ENCODE data around the gene STIL.
"Not testable (repeated sequence)": the region's sequence is repeated elsewhere in the genome, so short reads cannot be mapped to it uniquely, and the experiment has no call there.

The STIL gene

DNA sequence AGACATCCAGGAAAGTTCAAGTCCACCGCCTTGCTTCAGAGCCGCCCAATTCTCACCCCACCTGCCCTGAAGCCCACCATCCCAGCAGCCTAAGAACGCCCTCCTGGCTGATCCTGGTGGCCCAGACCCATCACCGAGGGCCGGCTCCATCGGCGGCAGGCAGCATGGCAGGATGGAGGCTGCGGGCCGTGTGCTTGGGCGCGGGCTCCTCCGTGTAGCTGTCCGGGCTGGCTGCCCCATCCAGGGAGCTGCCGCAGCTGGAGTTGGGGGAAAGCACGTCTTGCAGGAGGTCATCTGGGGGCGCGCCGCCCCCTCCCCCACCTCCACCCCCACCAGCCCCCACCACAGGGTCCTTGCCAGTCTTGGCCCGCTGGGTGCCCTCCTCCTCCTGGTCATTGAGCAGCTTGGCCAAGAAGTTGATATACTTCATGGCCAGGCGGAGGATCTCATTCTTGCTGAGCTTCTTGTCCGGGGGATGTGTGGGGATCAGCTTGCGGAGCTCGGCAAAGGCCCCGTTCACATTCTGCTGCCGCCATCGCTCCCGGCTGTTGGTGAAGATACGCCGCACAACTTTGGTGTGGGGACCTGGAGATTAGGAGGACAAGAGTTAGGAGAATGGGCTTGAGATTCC is 94.2 kb downstream of the STIL start:
- no peak for DNase-seq (ENCODE audit: low read depth)

DNA sequence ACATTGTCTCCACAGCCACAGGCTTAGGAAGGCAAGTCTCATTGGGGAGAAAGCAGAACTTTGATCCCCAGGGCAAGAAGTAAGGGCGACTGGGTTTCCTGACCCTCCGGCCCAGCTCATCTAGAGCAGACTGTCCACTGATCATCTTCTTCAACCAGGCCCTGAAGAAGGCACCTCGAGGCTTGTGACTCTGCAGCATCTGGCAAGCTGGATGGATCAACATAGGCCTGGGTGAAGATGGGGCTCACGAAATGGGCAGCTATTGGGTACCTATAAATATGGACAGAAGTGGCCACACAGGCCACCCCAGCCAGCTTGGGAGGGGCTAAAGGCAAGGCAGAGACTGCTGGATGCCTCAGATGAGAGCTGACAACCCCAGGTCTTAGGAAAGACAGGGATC is 94.9 kb downstream of the STIL start:
- DNase-seq (ENCODE audit: low read depth): no peak

DNA sequence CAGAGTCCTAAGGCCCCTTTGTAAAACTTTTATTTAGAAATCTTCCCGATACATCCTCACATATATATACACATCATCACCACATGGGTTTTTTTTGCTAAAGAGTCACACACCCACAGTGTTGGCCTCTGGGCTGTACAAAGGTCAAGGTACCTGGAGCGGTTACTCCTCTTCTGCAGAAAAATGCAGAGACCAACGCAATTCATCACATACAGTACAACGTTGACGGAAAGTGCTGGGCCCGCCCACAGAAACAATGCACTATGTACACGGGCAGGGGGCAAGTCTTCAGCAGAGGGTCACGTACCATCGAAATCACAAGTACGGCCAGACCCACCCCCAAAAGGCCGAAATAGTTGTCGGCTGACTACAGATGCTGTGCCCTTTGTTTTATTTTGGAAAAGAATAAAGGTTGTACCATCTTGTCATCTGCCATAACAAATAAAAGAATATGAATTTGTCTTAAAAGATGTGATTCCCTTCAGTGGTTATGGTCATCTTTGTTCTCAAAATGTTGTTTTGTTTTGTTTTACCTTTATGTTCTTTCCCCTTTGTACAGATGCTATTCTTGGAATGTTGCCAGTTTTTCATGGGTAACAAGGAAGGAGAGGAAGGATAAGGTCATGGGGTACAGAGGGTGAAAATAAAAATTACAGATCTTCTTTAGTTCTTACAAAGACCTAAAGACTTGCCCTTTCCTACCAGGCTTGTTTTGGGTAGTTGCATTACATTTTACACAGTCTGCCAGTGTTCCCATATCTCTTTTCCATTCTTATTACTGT is 97.5 kb downstream of the STIL start:
- DNase-seq (ENCODE audit: low read depth): no peak

DNA sequence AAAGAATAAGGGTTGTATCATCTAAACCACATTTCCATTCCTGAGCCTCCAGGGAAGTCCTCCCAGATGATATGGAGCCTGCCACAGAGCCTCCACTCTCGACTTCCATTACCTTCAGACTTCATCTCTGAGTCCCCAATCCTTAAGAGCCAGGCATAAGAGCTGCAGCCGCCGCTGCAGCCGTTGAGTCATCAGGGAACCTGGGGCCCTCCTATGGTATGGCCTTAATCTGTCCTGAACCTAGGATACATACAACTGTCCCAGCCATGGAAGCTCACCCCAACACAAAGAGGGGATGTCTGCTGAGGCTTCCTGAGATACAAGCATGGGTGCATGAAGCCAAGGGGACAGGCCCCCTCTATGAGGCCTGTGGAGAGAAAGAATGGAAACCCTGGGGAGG is 98.2 kb downstream of the STIL start:
- no peak for DNase-seq (ENCODE audit: low read depth)

DNA sequence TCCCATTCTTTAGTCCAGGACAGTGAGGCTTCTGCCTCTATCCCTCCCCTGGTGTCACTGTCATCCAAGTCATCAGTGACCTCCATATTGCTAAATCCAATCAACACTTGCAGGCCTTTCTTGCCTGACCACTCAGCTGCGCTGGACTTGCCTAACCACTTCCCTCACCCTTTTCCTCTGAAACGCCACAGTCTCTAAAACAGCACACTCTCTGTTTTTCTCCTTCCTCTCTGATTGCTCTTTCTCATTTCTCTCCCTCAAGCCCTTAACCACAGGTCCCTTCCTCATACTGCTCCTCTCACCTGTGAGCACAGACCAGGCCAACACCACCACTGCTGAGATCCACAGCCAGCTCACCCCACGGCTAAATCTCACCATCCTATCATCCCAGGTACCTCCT is 99.4 kb downstream of the STIL start:
- DNase-seq (ENCODE audit: low read depth): no peak

DNA sequence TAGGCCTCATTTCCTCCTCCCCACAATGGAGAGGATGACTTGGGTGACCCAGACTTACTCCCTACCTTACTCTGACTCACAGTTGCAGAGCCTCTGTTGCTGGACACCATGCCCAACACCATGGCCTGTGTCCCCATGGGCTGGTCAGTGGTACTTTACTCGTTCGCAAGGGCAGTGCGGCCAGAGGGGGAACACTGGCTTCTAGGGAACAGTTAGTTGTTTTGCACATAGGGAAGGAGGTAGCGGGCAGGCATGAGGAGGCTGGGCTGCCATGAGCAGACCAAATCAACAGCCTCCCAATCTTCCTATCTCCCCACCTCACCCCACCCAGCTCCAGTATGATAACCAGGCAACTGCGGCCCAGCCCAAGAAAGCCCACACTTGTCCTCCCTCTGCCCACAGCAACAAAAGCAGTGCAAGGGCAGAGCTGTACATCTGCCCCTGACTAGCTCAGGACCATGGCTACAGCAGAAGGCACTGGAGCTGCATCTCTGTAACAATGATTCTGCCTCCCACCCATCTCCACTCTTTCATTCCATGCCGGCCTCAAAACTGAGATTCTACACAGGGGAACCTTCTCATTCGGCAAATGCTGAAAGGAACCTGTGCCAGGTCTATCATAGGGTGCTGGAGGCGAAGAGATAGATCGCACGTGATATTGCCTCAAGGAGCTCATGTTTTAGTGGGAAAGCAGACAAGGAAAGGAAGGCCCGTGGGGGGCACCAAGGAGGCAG is 100.5 kb downstream of the STIL start:
- no peak for DNase-seq (ENCODE audit: low read depth)

DNA sequence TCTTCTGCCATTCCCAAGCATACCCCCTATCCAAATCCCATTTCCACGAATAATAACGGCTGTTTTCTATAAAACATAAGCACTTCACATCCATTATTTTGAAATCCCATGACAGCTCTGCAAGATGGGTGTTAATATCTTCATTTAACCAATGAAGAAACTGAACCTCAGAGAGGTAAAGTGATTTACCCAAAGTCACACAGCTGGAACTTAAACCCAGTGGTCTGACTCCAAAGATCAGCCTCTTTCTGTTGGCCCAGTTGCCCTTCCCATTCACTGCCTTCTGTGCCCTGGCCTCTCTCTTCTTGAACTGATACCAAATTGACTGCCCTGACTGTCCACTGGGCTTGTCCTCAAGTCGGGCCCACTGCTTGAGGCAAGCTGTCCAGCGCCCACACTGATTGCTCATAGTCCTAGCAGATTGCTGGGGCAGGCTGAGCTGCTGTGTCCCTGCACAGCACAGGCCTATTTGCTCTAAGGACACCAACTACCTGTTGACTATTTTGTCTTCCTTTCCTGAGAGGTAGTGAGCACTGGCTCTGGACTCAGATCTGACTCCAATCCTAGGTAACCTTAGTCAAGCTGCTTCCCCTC is 101.2 kb downstream of the STIL start:
- no peak for DNase-seq (ENCODE audit: low read depth)

DNA sequence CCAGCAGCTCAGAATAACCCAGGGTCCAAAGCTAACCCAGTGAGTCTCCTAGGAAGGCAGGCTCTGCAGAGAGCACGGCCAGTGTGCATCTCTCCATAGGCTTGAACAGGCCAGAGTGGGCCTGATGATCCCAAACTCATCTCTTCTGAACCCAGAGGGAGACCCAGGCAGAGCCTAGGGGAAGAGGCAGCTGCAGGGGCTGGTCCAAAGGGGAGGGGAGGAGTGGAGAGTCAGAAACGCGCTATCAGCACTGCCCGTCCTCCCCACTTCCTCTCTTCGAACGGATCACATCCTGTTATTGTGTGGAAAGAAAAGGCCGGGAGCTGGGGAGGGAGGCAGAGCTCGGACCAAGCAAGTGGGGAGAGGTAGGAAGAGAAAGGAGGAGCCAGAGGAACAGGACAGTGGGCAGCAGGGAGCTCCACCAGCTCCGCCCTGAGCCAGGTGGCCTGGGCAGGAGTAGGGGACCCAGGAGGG is 102.1 kb downstream of the STIL start:
- no peak for DNase-seq (ENCODE audit: low read depth)

DNA sequence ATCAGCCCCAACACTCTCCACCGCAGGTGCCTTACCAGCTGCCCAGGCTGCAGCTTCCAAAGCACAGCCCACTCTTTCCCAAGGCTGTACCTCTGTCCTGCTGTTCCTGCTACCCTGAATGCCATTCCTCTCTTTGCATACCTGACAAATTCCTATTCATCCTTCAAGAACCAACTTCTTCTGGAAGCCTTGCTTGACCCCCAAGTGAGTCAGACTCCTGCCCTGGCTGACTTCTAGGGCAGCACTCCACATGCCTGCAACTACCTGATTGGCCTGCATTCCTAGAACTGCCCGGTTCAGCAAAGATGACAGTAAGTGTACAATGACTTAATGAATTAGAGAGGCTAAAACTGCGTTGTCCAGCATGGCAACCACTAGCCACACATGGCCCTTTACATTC is 103.3 kb downstream of the STIL start:
- DNase-seq (ENCODE audit: low read depth): no peak

DNA sequence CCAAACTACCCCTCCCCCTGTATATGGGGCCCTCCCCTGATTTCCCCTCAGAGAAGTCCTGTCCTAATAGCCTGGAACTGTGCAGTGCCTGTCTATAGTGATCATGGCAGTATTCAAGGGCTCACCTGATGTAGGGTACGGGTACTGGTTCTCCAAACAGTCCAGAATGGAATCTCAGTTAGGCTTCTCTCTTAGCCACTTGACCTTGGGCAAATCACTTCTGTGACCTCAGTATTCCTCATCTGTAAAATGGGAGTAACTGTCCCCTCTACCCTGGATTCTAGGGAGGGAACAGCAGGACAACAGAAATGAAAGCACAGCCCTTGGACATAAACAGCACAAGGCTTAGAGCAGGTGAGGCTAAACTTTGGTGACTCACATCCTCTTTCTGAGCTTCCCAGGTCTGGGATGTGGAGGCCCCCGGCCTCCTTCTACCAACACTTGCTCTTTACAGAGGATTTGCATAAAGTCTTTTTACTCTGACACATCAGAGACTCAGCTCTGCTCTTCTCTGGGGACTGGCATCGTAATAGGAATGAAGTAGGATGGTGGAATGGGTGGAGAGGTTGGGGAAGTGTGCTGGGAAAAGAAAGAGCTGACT is 104.1 kb downstream of the STIL start:
- DNase-seq (ENCODE audit: low read depth): no peak

DNA sequence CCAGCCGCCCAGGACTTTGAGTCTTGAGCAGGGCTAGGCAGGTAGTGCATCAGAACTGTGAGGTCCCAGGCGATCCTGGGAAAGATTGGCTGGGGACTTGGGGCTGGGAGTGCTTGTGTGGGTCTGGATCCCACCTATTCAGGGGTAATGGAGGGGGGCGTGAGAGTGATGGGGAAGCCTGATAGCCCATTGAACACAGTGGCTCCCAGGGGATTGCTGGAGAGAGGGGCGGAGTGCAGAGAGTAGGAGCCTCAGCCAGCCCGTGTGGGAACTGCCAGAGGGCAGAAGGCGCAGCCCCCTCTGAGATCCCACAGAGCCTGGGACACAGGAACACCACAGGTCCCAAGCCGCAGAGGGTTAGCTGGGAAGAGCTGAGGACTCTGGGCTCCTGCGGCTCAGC is 104.9 kb downstream of the STIL start:
- no peak for DNase-seq (ENCODE audit: low read depth)

DNA sequence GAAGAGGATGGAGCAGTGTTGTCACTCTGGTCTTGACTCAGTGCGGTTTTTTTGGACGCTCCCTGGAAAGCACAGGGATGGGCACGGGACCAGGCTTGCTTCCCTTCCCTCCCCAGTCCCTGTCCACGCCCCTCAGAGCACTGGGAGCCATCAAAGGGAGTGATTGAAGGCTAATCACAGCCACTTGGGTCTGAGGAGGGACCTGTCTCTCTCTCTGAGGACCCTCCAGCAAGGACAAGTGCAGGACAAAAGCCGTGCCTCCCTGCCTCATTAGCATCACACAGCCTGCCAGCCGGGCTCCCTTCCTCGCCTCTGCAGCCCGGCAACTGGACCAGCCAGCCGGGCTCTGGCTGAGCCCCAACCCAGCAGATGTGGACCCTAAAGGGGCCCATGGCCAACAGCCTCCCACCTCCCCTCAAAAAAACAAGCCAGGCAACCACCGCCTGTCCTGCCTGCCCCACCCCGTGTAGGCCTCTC is 105.5 kb downstream of the STIL start:
- no peak for DNase-seq (ENCODE audit: low read depth)

DNA sequence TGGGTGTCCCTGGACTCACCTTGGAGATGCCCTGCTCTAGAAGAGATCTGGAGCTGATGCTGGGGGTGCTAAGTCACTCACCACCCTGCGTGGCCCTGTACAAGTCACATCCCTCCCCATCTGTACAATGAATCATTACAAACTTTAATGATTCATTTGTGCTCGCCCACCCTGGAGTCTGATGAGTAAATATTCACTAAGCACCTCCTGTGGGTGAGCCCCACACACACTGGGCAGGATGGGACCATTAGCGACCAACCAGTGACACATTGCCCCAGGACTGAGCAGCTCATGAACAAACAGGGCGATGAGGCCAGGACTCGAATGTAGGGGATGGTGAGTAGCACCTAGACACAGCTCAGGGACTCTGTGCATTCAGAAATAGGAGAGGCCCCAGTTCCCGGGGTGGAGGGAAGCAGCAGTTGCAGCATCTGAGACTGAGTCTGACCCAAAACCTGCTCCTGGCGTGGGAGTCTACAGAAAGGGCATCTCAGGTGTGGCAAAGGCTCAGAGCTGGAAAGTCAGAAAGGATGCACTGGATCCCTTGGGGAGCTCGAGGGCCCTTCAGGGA is 106.1 kb downstream of the STIL start:
- DNase-seq (ENCODE audit: low read depth): peak; percentile 29

DNA sequence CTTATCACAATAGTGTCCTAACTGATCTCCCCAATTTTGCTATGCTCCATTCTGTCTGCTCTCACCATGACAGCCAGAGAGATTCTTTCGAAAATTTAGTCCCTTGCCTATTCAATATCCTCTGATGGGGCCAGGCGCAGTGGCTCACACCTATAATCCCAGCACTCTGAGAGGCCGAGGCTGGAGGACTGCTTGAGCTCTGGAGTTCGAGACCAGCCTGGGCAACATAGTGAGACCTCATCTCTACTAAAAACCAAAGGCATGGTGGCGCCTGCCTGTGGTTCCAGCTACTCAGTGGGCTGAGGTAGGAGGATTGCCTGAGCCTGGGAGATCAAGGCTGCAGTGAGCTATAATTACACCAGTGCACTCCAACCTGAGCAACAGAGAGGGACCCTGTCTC is 108.0 kb downstream of the STIL start:
- DNase-seq (ENCODE audit: low read depth): no peak

DNA sequence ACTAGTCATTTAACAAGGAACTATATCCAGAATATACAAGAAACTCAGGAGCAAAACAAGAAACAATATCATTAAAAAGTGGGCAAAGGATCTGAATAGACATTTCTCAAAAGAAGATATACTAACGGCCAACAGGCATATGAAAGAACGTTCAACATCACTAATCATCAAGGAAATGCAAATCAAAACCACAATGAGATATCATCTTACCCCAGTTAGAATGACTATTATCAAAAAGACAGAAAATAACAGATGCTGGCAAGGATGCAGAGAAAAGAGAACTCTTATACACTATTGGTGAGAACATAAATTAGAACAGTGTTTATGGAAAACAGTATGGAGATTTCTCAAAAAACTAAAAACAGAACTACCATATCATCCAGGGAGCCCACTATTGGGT is 110.4 kb downstream of the STIL start:
- DNase-seq (ENCODE audit: low read depth): not testable (repeated sequence)

DNA sequence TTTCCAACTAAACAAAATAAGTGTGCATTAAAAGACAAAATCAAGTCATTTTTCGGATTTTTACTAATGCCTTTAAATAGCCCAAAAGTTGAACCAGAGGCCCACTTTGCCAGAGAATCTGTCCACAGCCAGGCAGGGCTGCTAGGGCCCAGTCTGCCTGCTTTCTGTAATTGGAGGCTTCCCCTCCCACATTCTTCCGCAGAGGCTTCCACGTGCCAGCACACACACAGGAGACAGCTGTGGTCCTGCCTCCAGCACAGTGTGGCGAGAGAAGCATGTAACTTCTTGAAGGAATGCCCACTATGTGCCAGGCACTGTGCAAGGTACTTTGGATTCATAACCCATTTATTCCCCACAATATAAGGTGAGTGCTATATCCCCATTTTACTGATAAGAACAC is 112.8 kb downstream of the STIL start:
- DNase-seq (ENCODE audit: low read depth): no peak

Data from activated T-cell treated with anti-CD3 and anti-CD28 coated beads for 48 hours (primary cell).